K562 (cell line): ENCODE data around the gene CDIPT. TPM values are rescaled to one million over a fixed set of nuclear protein-coding genes. Genes with fewer than 3 reads are reported as not detected.

Experiments
- CBX5 ChIP-seq: IDR thresholded peaks from 2 replicates; pipeline ENCODE4 v1.6.1; 2014; ENCODE audit warnings: low read depth, borderline replicate concordance
- CREB1 ChIP-seq, 2 experiments: sonication (generic) in 1 of 2; formaldehyde crosslinking in 1 of 2; IDR thresholded peaks; 2 replicates each; pipeline versions ENCODE4 v1.6.1 to v1.8.0; 2012 to 2022; ENCODE audit warnings: inconsistent platforms in 1 of 2, mild to moderate bottlenecking in 1 of 2, missing genetic modification reagents in 1 of 2, moderate library complexity in 1 of 2
- CTCFL ChIP-seq: IDR thresholded peaks from 2 replicates; pipeline ENCODE4 v1.6.1; 2011; ENCODE audit warnings: borderline replicate concordance, low read depth, mild to moderate bottlenecking, moderate library complexity, low read length; ENCODE audit not compliant: insufficient read depth, poor library complexity, severe bottlenecking
- FOXA3 ChIP-seq, 2 experiments: fragments of 450-650 bp in 1 of 2; sonication (generic) in 1 of 2; formaldehyde crosslinking; IDR thresholded peaks in 1 of 2; conservative IDR thresholded peaks in 1 of 2; 2 replicates each; pipeline versions ENCODE4 v1.4.0 to v1.8.0; 2020 to 2022; ENCODE audit warnings: mild to moderate bottlenecking in 2 of 2, missing genetic modification reagents in 1 of 2
- GATAD2B ChIP-seq: fragments of 450-650 bp; IDR thresholded peaks from 2 replicates; pipeline ENCODE4 v1.6.1; 2017; ENCODE audit warnings: mild to moderate bottlenecking, borderline replicate concordance
- KLF10 ChIP-seq: fragments of 250-450 bp; sonication (Bioruptor Pico); IDR thresholded peaks from 2 replicates; pipeline ENCODE4 v1.6.1; 2021; ENCODE audit warnings: matching md5 sums
- PURB ChIP-seq: sonication (generic); formaldehyde crosslinking; IDR thresholded peaks from 2 replicates; pipeline ENCODE4 v1.9.0; 2021; ENCODE audit warnings: low read depth, mild to moderate bottlenecking, missing genetic modification reagents
- RBM39 ChIP-seq: fragments of 200-400 bp; formaldehyde crosslinking; optimal IDR thresholded peaks from 2 replicates; pipeline ENCODE3; 2018; ENCODE audit warnings: low read depth, low read length
- SIX5 ChIP-seq, 2 experiments: IDR thresholded peaks; 2 replicates each; pipeline ENCODE4 v1.6.1; 2011; ENCODE audit warnings: low read length in 2 of 2, borderline replicate concordance in 1 of 2, low read depth in 1 of 2, mild to moderate bottlenecking in 1 of 2, moderate library complexity in 1 of 2; ENCODE audit not compliant: insufficient read depth in 1 of 2
- SMARCC2 ChIP-seq: fragments of 450-650 bp; IDR thresholded peaks from 2 replicates; pipeline ENCODE4 v1.6.1; 2017; ENCODE audit warnings: antibody characterized with exemption, moderate library complexity, mild to moderate bottlenecking, low read depth
- ZBTB1 ChIP-seq: sonication (generic); formaldehyde crosslinking; IDR thresholded peaks from 2 replicates; pipeline ENCODE4 v1.8.1; 2023; ENCODE audit warnings: missing genetic modification reagents, low read depth, mild to moderate bottlenecking, borderline replicate concordance
- ZNF143 ChIP-seq: sonication (generic); formaldehyde crosslinking; IDR thresholded peaks from 2 replicates; pipeline ENCODE4 v1.9.0; 2022; ENCODE audit warnings: mild to moderate bottlenecking, missing genetic modification reagents
- ZNF79 ChIP-seq: fragments of 250-450 bp; sonication (Bioruptor Pico); IDR thresholded peaks from 2 replicates; pipeline ENCODE4 v1.4.0; 2020; ENCODE audit warnings: low read depth, mild to moderate bottlenecking, moderate library complexity
- polyA plus RNA-seq, 8 experiments: library from polyadenylated mRNA; depleted of rRNA in 4 of 8; stranded (reverse) in 5 of 8; unstranded in 3 of 8; fragments of >200 nt; fragmentation: Nextera tagmentation in 2 of 8; fragmentation: Illumina TruSeq in 1 of 8; extraction: Ambion mirVana in 2 of 8; extraction: Trizol in 1 of 8; gene quantifications; 2 replicates each; pipeline versions ENCODE4 v1.2.1 to v1.2.3, GENCODE V29; 2011 to 2014; ENCODE audit warnings: inconsistent platforms in 1 of 8, missing spikeins in 1 of 8
- total RNA-seq, 7 experiments: library from RNA; depleted of rRNA in 6 of 7; stranded (reverse); fragments of >200 nt in 6 of 7; fragmentation: Illumina TruSeq in 2 of 7; extraction: Trizol in 2 of 7; gene quantifications; 2 replicates each; pipeline versions ENCODE4 v1.2.1 to v1.2.3, GENCODE V29; 2011 to 2021; ENCODE audit warnings: low replicate concordance in 1 of 7
- TF ChIP-seq, protein P1 (sequence below): sonication (generic); formaldehyde crosslinking; IDR thresholded peaks from 2 replicates; pipeline ENCODE4 v1.8.0; 2023; ENCODE audit warnings: missing genetic modification reagents, mild to moderate bottlenecking, borderline replicate concordance
- TF ChIP-seq, protein P2 (sequence below): sonication (generic); formaldehyde crosslinking; IDR thresholded peaks from 2 replicates; pipeline ENCODE4 v1.8.0; 2022; ENCODE audit warnings: mild to moderate bottlenecking, missing genetic modification reagents
- TF ChIP-seq, protein P3 (sequence below): fragments of 450-650 bp; formaldehyde crosslinking; IDR thresholded peaks from 2 replicates; pipeline ENCODE4 v1.4.0; 2020; ENCODE audit warnings: mild to moderate bottlenecking, moderate library complexity

CDIPT gene
- total and polyA plus RNA-seq, 9 of the 15 experiments (the other 6 are each of a cell fraction or from before 2014, with no cell fraction given) = 1.3 to 37.0 (median 23.0) TPM

DNA sequence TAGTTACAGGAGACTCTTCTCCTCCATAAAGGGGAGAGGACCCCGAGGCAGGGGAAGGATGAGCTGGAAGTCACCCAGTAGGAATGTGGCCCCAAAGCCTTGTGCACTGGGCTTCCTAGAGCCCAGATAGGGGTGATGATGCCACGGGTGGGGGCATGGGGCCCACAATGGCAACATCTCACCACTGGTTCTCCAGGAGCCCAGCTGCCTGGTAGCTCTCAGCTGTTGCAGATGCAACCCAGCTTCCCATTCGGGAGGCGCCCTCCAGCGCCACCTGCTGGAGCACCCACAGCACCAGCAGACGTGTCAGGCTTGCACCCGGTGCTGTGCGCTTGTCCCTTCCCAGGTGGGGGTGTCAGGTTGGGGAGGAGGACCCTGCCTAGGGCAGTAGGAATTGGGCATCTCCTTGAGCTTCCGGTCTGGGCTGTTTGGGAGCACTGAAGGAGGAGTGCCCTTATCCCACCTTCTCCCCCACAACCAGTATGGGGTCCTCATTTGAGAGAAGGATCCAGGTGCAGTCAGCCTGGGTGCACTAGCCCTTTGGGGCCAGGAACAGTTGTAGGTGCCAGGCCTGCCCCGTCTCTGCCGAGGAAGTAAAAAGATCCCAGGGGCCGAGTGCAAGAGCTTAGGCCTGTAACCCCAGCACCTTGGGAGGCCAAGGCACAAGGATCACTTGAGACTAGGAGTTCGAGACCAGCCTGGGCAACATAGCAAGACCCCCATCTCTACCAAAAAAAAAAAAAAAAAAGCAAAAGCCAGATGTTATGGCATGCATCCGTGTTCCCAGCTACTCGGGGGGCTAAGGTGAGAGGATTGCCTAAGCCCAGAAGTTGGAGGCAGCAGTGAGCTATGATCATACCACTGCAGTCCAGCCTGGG is 14.4 kb downstream of the CDIPT start (continued):
- TF ChIP-seq, protein P1, sequence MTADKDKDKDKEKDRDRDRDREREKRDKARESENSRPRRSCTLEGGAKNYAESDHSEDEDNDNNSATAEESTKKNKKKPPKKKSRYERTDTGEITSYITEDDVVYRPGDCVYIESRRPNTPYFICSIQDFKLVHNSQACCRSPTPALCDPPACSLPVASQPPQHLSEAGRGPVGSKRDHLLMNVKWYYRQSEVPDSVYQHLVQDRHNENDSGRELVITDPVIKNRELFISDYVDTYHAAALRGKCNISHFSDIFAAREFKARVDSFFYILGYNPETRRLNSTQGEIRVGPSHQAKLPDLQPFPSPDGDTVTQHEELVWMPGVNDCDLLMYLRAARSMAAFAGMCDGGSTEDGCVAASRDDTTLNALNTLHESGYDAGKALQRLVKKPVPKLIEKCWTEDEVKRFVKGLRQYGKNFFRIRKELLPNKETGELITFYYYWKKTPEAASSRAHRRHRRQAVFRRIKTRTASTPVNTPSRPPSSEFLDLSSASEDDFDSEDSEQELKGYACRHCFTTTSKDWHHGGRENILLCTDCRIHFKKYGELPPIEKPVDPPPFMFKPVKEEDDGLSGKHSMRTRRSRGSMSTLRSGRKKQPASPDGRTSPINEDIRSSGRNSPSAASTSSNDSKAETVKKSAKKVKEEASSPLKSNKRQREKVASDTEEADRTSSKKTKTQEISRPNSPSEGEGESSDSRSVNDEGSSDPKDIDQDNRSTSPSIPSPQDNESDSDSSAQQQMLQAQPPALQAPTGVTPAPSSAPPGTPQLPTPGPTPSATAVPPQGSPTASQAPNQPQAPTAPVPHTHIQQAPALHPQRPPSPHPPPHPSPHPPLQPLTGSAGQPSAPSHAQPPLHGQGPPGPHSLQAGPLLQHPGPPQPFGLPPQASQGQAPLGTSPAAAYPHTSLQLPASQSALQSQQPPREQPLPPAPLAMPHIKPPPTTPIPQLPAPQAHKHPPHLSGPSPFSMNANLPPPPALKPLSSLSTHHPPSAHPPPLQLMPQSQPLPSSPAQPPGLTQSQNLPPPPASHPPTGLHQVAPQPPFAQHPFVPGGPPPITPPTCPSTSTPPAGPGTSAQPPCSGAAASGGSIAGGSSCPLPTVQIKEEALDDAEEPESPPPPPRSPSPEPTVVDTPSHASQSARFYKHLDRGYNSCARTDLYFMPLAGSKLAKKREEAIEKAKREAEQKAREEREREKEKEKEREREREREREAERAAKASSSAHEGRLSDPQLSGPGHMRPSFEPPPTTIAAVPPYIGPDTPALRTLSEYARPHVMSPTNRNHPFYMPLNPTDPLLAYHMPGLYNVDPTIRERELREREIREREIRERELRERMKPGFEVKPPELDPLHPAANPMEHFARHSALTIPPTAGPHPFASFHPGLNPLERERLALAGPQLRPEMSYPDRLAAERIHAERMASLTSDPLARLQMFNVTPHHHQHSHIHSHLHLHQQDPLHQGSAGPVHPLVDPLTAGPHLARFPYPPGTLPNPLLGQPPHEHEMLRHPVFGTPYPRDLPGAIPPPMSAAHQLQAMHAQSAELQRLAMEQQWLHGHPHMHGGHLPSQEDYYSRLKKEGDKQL (CRISPR knock-in tag) = no peak
- TF ChIP-seq ZNF79 (CRISPR knock-in tag) (no peak), KLF10 (CRISPR knock-in tag) (no peak), ZNF143 (no peak), GATAD2B (no peak; the same call in 1 of the 2 replicates), CREB1 (IDR thresholded peaks at IDR 0.05) (no peak), CREB1 (CRISPR knock-in tag; IDR thresholded peaks at IDR 0.05) (peak; percentile 67), CBX5 (no peak), SMARCC2 (no peak), ZBTB1 (CRISPR knock-in tag) (no peak), RBM39 (no peak), SIX5 (IDR thresholded peaks at IDR 0.05; ENCODE audit: borderline replicate concordance in 1 of 2, insufficient read depth in 1 of 2, low read depth in 1 of 2, low read length in 2 of 2) (no peak), CTCFL (peak; percentile 87), FOXA3 (CRISPR knock-in tag; conservative IDR thresholded peaks at IDR 0.05 in 1 of 2, IDR thresholded peaks at IDR 0.05 in 1 of 2) (no peak), PURB (CRISPR knock-in tag) (no peak)
- TF ChIP-seq, protein P2, sequence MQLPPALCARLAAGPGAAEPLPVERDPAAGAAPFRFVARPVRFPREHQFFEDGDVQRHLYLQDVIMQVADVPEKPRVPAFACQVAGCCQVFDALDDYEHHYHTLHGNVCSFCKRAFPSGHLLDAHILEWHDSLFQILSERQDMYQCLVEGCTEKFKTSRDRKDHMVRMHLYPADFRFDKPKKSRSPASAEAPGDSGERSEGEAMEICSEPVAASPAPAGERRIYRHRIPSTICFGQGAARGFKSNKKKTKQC (CRISPR knock-in tag) = 0 out of 2 replicates have a peak, but pooled peaks have one; percentile 29
- TF ChIP-seq, protein P3, sequence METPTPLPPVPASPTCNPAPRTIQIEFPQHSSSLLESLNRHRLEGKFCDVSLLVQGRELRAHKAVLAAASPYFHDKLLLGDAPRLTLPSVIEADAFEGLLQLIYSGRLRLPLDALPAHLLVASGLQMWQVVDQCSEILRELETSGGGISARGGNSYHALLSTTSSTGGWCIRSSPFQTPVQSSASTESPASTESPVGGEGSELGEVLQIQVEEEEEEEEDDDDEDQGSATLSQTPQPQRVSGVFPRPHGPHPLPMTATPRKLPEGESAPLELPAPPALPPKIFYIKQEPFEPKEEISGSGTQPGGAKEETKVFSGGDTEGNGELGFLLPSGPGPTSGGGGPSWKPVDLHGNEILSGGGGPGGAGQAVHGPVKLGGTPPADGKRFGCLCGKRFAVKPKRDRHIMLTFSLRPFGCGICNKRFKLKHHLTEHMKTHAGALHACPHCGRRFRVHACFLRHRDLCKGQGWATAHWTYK (CRISPR knock-in tag) = no peak
